Type B pancreatic cell (in vitro differentiated cells): ENCODE results near the gene SLC28A2. TPM values are rescaled to one million over a fixed set of nuclear protein-coding genes. Genes with fewer than 3 reads are reported as not detected.

Source experiments
- DNase-seq: peaks from one replicate; pipeline ENCODE4 v3.0.0; 2021; ENCODE audit warnings: mixed read lengths; ENCODE audit not compliant: unreplicated experiment; ENCODE audit errors: extremely low spot score
- H3K27ac Mint-ChIP-seq: 2 replicates; pipeline ENCODE4 v1.8.0; 2021; ENCODE audit warnings: mild to moderate bottlenecking, mixed read lengths
- H3K27me3 Mint-ChIP-seq: 2 replicates; pipeline ENCODE4 v1.8.0; 2021; ENCODE audit warnings: mixed read lengths
- H3K36me3 Mint-ChIP-seq: 2 replicates; pipeline ENCODE4 v1.8.0; 2021; ENCODE audit warnings: mixed read lengths
- H3K4me1 Mint-ChIP-seq: one replicate; pipeline ENCODE4 v1.8.0; 2021; ENCODE audit warnings: mixed read lengths; ENCODE audit not compliant: unreplicated experiment
- H3K4me3 Mint-ChIP-seq: 2 replicates; pipeline ENCODE4 v1.8.0; 2021; ENCODE audit warnings: mild to moderate bottlenecking, mixed read lengths
- H3K9me3 Mint-ChIP-seq: 2 replicates; pipeline ENCODE4 v1.8.0; 2021; ENCODE audit warnings: mixed read lengths
- total RNA-seq: library from RNA; stranded (reverse); gene quantifications from 2 replicates; pipeline ENCODE4 v1.2.1, GENCODE V29; 2021; ENCODE audit warnings: low replicate concordance
- TF ChIP-seq, protein P1 (sequence below): fragments of 200-600 bp; sonication (generic); conservative IDR thresholded peaks from 2 replicates; pipeline ENCODE4 v1.5.0; 2021; ENCODE audit warnings: antibody characterized with exemption, mild to moderate bottlenecking

Gene SLC28A2
- total RNA-seq, 1 donor from 2014 or later: 2.4 TPM

DNA sequence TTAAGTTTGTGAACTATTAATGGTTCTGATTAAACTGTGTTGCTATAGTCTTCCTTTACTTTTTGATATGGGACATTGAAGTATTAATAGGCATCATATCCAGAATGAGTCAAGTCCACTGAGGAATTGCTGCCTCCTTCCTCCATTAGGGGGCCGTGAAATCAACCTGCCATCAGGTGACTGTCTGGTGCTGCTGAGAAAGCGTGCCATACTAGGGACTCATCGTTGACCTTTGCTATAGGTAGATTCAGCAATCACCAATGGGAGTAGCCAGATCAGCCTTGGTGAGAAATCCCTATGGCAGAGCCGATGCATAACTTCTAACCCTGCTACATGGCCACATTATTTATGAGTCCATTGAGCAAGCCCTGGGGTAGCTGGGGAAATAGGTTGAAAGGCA is 30.1 kb upstream of the SLC28A2 start:
- TF ChIP-seq, protein P1, sequence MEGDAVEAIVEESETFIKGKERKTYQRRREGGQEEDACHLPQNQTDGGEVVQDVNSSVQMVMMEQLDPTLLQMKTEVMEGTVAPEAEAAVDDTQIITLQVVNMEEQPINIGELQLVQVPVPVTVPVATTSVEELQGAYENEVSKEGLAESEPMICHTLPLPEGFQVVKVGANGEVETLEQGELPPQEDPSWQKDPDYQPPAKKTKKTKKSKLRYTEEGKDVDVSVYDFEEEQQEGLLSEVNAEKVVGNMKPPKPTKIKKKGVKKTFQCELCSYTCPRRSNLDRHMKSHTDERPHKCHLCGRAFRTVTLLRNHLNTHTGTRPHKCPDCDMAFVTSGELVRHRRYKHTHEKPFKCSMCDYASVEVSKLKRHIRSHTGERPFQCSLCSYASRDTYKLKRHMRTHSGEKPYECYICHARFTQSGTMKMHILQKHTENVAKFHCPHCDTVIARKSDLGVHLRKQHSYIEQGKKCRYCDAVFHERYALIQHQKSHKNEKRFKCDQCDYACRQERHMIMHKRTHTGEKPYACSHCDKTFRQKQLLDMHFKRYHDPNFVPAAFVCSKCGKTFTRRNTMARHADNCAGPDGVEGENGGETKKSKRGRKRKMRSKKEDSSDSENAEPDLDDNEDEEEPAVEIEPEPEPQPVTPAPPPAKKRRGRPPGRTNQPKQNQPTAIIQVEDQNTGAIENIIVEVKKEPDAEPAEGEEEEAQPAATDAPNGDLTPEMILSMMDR: no peak
- Mint-ChIP-seq H3K27me3 (peaks cover 22% of the 10 kb centered on the region), H3K27ac (no peak overlapping the region), H3K9me3 (no peaks in the 10 kb centered on the region), H3K4me3 (no peak overlapping the region), H3K36me3 (no peaks in the 10 kb centered on the region), H3K4me1 (no peaks in the 10 kb centered on the region)
- DNase-seq: no peak

DNA sequence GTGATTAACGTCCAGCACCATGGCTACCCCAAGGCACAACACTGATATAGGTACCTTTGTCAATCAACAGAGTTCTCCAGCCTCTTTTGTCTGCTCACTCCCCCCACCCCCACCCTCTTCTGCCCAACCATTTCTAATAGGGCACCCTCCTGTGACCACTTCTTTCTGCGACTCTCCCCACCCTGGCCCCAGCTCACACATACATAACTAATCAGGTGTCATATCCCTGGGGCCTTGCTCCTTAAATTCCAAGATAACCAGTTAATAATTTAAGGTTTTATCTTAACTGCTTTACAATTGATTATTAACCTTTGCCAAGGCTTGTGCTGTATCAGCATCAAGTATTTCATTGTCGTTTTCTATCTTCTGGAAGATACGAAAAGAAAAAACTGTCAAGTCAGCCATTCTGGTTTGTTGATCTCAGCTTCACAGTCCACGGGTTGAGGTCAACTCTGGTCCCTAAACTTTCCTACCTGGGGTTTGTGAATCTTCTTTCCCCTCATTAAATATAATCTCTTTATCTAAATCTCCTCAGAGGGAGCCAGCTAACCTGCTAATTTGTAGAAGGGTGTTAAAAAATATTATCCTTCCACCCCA is 27.3 kb upstream of the SLC28A2 start:
- peaks cover 22% of the 10 kb centered on the region for H3K27me3 Mint-ChIP-seq
- TF ChIP-seq, protein P1: no peak
- H3K4me3 Mint-ChIP-seq: no peak overlapping the region
- no peak for DNase-seq
- no peaks in the 10 kb centered on the region for H3K4me1 Mint-ChIP-seq
- no peaks in the 10 kb centered on the region for H3K36me3 Mint-ChIP-seq
- no peaks in the 10 kb centered on the region for H3K9me3 Mint-ChIP-seq
- no peak overlapping the region for H3K27ac Mint-ChIP-seq

- H3K9me3 Mint-ChIP-seq: no peaks in the 10 kb centered on the region
- peaks cover 19% of the 10 kb centered on the region for H3K27me3 Mint-ChIP-seq
- no peak for DNase-seq
- H3K27ac Mint-ChIP-seq: no peak overlapping the region
- H3K4me3 Mint-ChIP-seq: no peak overlapping the region
- H3K4me1 Mint-ChIP-seq: no peaks in the 10 kb centered on the region
- TF ChIP-seq, protein P1: no peak
- H3K36me3 Mint-ChIP-seq: no peaks in the 10 kb centered on the region
These were observed 26.3 kb upstream of the SLC28A2 start for GRCh38 chr15:45225506-45226273.

DNA sequence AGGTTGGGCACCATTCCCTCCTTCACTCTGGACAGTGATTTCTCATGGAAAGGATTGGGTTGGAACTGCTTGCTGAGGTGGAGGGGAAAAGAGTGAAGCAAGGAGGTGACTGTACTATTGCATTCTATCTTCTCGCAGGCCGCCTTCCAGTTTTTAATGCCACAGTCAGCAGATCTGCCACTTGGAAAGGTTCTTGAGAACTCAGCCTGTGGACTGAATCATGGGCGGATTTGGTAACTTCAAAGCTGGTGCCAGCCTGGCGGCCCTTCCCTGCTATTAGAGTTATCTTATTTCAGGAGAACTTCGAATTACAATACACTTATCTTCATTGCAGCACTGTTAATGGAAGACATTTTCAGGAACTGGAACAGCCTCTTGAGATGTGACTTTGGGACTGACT is 23.1 kb upstream of the SLC28A2 start:
- no peaks in the 10 kb centered on the region for H3K4me1 Mint-ChIP-seq
- H3K4me3 Mint-ChIP-seq: no peak overlapping the region
- no peak overlapping the region for H3K27ac Mint-ChIP-seq
- no peaks in the 10 kb centered on the region for H3K9me3 Mint-ChIP-seq
- TF ChIP-seq, protein P1: no peak
- H3K27me3 Mint-ChIP-seq: no peaks in the 10 kb centered on the region
- H3K36me3 Mint-ChIP-seq: no peaks in the 10 kb centered on the region
- no peak for DNase-seq

GRCh38 chr15:45230245-45230965 is 21.6 kb upstream of the SLC28A2 start:
- Mint-ChIP-seq H3K4me3 (no peak overlapping the region), H3K36me3 (no peaks in the 10 kb centered on the region), H3K27me3 (no peaks in the 10 kb centered on the region), H3K27ac (no peak overlapping the region), H3K4me1 (no peaks in the 10 kb centered on the region), H3K9me3 (peaks cover 2% of the 10 kb centered on the region)
- no peak for DNase-seq
- TF ChIP-seq, protein P1: no peak
